HG03558 (cell line): ENCODE results near the gene DOCK9.
"Not testable (repeated sequence)": the region's sequence is repeated elsewhere in the genome, so short reads cannot be mapped to it uniquely, and the experiment has no call there.

Experiments used
- ATAC-seq: cut with Tn5 transposase; IDR thresholded peaks from one replicate; pipeline ENCODE4 v1.9.1; 2021; ENCODE audit warnings: moderate number of reproducible peaks; ENCODE audit not compliant: unreplicated experiment; ENCODE audit errors: extremely low read depth

The DOCK9 gene

GRCh38 chr13:98765996-98766519 is 211.8 kb downstream of the DOCK9 start:
- ATAC-seq, result no peak

GRCh38 chr13:98761986-98762616 is 215.8 kb downstream of the DOCK9 start:
- no peak for ATAC-seq

GRCh38 chr13:98761126-98761985 is 216.5 kb downstream of the DOCK9 start:
- ATAC-seq, result no peak

- no peak for ATAC-seq
These were observed 222.1 kb downstream of the DOCK9 start for GRCh38 chr13:98755729-98756128.

GRCh38 chr13:98755116-98755515 is 222.7 kb downstream of the DOCK9 start:
- no peak for ATAC-seq

GRCh38 chr13:98754468-98754867 is 223.4 kb downstream of the DOCK9 start:
- ATAC-seq, result not testable (repeated sequence)

GRCh38 chr13:98752467-98753290 is 225.2 kb downstream of the DOCK9 start, which contains the start of gene SLC15A1:
Gene SLC15A1, minus strand, starts transcription at chr13:98752672. Its CDS starts 74 bp downstream, at chr13:98752598.
- no peak for ATAC-seq

GRCh38 chr13:98751861-98752466 is 225.9 kb downstream of the DOCK9 start:
- ATAC-seq, result no peak

- ATAC-seq, result no peak
These were observed 226.5 kb downstream of the DOCK9 start for GRCh38 chr13:98751367-98751782.

- ATAC-seq, result no peak
These were observed 228.4 kb downstream of the DOCK9 start for GRCh38 chr13:98749501-98749900.

GRCh38 chr13:98746968-98747367 is 230.9 kb downstream of the DOCK9 start:
- ATAC-seq, result no peak
